Activated CD4-positive, alpha-beta T cell treated with anti-CD3 and anti-CD28 coated beads, Interleukin-2, amount 50 U/mL, for 24 hours (primary cell): ENCODE data around the gene G6PC2.
"Not testable (repeated sequence)": the region's sequence is repeated elsewhere in the genome, so short reads cannot be mapped to it uniquely, and the experiment has no call there.

Experiments
- DNase-seq, 2 donors: peaks; one replicate each; pipeline ENCODE4 v3.0.0-alpha.2; 2020; ENCODE audit warnings: low read depth in 1 of 2, low spot score in 1 of 2

G6PC2 gene

DNA sequence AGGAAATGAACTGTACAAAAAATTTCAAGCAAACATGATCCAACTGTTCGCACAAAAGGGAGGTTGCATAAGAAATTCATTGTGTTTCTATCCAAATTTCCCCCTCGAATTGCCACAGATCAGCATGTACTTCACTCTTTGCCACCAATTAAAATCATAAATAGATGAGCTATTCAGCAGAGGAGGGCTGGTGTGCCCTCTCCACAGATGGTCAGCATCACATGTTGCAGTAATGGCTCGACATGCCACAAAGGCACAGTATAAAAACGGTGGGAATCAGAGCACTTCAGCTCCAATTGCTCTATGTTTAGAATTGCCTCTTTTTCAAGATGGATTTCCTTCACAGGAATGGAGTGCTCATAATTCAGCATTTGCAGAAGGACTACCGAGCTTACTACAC lies at the start of gene G6PC2:
Gene G6PC2, plus strand, starts transcription at position 289 of the 400 bp plus-strand sequence. Its CDS starts 41 bp downstream, at position 330.
- DNase-seq, result no peak

- no peak for DNase-seq
Observed at GRCh38 chr2:168851674-168852320, 49.3 kb upstream of the G6PC2 start.

DNA sequence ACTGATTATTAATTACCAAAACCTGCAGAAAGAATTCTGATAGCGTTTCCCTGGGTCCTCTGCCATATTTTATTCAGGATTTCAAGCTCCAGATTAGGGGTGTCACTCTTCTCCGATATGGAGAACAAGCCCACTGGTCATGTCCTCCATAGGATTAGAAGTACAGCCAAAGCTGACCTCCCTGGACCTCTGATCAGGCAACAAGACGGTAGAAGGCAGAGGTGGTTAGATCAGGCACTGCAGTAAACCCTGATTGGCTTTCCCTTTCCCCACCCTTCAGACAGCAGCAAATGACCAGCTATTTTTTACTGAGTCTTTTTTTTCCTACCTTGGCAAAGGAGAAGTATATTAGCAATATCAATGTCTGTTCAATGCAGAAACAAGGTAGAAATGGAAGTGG lies 48.6 kb upstream of the G6PC2 start:
- DNase-seq, result no peak

DNA sequence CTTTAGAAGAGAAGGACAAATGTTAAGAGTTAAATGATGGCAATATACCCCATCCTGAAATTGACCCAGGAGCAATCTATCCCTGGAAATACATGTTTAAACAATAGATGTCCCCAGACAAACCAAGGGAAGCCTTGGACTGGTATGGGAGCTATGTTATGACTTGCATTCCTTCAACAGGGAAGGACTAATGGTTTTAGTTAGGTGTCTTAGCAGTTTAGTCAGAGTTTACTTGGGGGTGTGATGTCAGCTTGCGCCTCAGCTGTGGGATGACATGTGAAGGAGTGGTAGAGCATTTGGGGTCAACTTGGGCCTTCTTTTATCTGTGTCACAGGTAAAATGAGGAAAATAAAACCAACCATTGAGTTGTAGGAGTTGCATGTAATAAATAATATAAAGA lies 47.6 kb upstream of the G6PC2 start:
- no peak for DNase-seq

GRCh38 chr2:168854651-168855050 lies 46.4 kb upstream of the G6PC2 start:
- DNase-seq, result no peak

DNA sequence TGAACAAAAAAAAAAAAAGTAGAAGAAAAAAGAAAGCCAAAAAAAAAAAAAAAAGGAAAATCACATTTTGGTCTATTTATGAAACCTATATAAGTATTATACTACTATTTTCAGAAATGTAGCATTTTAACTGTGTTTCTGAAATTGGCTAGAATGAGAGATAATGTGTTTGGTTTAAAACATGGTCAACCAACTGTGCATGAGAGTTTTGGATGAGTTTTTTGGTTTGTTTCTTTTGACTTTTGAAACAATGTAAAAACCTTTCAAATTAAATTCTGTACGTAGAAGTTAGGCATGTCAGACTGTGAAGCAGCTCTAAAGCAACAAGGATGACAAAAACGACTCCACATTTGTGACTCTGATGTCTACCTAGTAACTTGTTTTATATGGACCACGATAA lies 45.5 kb upstream of the G6PC2 start:
- no peak for DNase-seq

DNA sequence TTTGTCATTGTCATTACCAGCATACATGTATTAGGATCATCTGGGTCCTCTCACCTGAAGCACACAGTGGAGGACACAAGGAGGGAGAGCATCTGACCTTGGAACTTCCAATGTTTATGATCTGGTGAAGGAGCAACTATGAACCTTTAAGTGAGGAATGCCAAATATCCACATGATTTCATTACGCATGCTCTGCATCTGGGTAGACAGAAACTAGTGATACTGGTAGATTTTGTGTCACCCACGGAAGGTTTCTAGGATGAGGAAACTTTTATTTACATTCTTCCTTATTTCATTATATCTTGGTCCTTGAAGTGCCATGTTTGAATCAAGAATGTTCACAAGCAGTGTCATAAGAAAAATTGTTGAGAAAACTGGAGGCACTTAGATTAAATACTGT lies 42.9 kb upstream of the G6PC2 start:
- DNase-seq, result no peak

DNA sequence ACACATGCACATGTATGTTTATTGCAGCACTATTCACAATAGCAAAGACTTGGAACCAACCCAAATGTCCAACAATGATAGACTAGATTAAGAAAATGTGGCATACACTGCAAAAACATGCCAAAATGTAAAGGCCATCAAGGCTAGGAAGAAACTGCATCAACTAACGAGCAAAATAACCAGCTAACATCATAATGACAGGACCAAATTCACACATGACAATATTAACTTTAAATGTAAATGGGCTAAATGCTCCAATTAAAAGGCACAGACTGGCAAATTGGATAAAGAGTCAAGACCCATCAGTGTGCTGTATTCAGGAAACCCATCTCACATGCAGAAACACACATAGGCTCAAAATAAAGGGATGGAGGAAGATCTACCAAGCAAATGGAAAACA lies 33.9 kb upstream of the G6PC2 start:
- DNase-seq, result not testable (repeated sequence)

- not testable (repeated sequence) for DNase-seq
Observed at GRCh38 chr2:168870369-168870768, 30.7 kb upstream of the G6PC2 start.

GRCh38 chr2:168870824-168871223 lies 30.3 kb upstream of the G6PC2 start:
- DNase-seq, result not testable (repeated sequence)

- no peak for DNase-seq
Observed at GRCh38 chr2:168874368-168875054, 26.6 kb upstream of the G6PC2 start.

GRCh38 chr2:168882163-168882562 lies 18.9 kb upstream of the G6PC2 start:
- DNase-seq, result not testable (repeated sequence)

- no peak for DNase-seq
Observed at GRCh38 chr2:168884975-168885374, 16.1 kb upstream of the G6PC2 start.

DNA sequence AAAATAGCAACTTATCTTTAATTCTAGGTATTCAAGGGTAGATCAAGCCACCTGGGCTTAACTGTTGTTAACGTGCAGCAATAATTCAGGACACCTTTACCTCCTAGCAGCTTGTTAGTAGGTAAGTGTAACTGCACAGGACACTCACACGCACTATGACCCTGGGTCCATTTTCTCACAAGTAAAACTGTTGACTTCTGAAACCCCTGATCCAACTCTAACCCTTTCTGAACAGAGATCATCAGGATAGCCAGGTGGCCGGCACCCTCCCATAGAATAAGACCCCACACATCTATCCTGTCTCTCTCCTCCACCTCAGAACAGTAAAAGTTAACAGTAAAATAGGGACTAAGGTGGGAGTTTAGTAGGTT lies 11.5 kb upstream of the G6PC2 start:
- no peak for DNase-seq

DNA sequence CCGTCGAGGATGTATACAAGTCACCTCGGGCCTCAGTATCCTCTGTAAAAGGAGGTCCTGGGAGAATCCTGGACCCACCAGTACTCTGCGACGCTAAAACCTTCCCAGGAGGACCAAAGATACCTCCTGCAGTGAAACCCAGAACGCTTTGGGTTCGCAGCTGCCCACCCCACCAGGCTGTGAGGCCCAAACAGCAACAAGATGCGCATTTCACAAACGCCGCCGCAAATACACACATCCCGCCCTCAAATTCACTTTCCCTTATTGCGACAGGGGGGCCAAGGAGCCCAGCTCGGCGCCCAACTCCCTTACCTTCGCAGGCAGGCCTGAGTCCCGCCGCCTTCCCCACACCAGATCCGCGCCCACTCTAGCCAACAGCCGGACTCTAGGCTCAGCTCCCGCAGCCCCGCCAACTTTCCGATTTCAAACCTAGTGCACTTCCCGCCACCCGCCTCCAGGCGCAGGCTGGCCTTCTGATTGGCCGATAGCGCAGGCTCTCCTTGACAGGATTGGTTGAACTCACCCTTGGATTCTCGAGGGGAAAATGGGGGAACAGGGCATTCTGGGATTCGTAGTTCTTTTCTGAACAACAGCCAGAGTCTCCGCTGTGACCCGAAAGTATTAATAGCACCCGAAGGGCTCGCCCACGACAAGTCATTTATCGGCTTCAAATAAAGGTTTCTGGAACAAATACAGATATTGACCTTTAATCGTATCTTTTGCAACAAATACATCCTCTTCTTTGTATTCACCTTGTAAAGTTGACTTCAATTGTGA lies 10.9 kb upstream of the G6PC2 start, which contains the start of gene SPC25:
Gene SPC25, minus strand, starts transcription at position 425 of the 777 bp plus-strand sequence. CDS start 911 bp downstream, outside the sequence.
- DNase-seq, result peak; percentile 73 to 80

DNA sequence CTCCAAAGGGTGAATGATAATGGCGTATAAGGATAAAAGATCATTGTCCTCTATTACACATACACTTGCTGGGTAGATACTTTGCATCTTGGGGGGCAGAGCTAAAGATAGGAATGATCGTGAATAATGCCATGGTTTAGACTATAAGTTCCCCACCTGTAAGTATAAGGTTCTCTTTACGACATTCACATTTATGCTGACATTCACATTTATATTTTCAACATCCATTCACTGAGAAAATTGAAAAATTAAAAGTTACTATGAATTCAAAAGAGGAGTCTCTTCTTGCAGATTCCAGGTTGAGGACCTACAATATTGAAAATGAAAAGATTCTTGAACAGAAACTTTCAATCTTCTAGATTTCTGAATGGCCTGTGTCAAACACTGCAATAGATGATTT lies 8.8 kb upstream of the G6PC2 start:
- DNase-seq, result no peak

DNA sequence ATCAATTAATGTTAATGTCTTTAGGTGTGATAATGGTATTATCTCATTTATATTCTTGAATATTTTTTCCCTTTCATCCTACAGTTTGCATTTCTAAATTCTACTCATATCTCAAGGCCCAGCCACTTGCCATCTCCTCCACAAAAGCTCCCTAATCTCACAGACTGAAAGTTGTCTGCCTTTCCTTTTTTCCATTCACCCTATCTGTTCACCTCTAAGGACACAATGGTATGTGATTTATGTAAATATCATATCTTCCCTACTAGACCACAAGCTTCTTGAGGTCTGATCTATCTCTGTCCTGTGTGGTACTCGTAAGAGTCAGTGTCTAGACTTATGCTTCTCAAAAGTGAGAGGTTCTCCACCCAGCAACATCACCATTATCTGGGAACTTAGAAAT lies 7.0 kb upstream of the G6PC2 start:
- no peak for DNase-seq

DNA sequence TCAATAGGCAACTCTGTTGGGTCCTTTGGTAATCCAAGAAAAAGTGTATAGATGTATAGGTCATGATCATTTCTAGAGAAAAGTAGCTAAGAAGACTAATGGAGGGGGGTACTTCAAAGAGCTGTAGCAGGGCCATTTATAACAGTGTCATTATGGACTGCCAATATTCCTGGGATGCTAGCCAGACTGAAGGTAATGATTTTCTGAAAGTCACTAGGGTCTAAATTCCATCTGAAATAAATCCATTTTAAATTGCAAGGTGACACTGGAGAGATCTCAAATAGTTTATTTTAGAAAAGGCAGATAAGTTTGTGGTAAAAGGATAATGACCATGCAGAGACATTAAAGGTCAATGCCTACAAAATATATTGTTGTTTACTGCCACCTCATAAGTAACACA lies 6.4 kb upstream of the G6PC2 start:
- DNase-seq, result no peak

DNA sequence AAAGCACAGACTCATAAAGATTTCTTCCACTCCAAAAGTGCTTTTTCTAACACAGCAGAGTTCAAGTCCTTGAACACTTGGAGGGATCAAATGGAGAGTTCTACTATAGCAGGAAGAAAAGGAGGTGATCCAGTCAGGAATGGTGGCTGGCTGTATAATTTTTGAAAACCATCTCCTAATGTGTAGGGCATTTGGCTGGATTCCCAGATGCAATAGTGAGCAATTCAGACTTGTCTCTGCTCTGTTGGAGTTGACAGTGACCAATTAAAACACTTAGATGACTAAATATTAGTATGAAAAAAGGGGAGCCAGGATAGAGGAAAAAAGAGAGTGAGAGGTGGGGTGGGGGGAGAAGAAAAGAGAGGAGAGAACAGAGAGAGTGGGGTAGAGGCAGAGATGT lies 5.3 kb upstream of the G6PC2 start:
- no peak for DNase-seq

DNA sequence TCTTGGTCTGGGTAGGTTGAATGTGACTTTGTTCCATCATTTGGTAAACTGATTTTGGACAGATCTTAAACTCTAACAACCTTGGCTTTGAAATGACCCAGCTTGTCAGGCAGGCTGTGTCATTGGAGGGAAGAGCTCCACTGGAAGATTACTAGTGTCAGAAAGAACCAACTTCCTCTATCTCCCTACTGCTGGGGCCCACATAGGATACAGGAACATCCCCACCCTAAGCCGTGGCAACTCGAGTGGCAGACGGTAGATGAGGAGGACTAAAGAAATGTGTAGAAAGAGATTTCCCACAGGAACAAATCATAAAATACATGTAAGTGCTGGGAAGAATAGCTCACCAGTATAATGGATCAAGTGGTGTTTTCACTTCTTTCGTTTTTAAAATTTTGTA lies 4.3 kb upstream of the G6PC2 start:
- no peak for DNase-seq

DNA sequence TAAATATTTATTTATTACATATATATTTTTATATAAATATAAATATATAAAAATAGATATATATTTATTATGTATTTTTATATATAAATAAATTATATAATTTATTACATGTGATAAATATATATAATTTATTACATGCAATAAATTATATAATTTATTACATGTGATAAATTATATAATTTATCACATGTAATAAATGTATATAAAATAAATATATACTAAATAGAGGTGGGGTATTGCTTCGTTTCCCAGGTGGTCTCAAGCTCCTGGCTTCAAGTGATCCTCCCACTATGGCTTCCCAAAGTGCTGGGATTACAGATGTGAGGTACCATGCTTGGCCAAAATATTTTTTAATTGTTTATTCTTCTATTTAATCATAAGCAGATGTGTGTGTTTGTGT lies 3.6 kb upstream of the G6PC2 start:
- DNase-seq, result no peak

- DNase-seq, result no peak
Observed at GRCh38 chr2:168903888-168904287, 2.8 kb downstream of the G6PC2 start.
